ENCODE data around the gene FAM234A. TPM values are rescaled to one million over a fixed set of nuclear protein-coding genes. Genes with fewer than 3 reads are reported as not detected.

FAM234A gene
- total RNA-seq, 1 donor from 2014 or later, result 162 TPM

DNA sequence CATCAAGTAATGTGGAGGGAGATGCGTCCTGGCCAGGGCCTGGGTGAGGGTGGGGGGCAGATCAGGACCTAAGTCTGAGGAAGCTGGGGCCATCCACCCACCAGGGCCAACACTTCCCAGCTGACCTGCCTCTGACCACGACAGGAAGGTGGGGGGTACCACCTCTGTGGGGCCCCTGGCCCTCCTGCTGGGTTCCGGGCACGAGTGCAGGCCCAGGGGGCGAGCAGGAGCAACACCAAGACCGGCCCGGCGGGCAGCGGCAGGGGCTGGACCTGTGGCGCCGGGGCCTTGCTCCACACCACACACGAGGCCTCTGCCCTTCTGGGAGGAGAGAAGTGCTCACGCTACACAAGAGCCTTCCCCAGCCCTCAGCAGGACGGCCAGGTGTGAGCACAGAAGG is 61.7 kb downstream of the FAM234A start:
- DNase-seq (ENCODE audit: low read depth), result no peak

DNA sequence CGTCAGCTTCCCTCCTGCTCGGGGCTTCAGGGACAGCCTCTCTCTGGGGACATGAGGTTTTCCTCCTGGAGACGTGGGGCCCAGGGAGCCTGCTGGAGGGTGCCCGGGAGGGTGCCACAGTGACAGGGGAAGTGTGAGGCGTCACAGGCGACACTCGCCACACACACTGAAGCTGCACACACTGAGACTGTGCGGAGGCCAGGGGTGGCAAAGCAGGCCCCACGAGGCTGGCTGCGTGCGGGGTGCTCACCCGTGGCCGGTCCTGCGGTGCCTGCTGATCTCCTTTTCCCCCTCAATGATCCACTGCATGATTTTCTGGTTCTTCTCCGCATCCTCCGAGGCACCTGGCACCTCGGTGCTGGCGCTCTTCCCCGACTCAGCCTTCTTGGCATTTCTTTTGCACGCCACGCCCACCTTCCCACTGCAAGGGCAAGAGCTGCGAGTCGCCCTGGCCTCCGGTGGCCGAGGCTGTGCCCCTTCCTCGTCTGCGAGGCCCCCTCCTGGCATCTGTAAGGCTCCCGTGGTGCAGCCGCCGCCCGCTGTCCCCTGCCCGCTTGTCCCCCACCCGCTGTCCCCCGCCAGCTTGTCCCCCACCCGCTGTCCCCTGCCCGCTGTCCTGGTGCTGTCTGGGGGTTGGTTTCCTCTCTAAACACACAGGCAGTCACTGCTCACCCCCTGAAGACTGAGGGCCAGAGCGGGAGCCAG is 62.3 kb downstream of the FAM234A start:
- no peak for DNase-seq (ENCODE audit: low read depth)

DNA sequence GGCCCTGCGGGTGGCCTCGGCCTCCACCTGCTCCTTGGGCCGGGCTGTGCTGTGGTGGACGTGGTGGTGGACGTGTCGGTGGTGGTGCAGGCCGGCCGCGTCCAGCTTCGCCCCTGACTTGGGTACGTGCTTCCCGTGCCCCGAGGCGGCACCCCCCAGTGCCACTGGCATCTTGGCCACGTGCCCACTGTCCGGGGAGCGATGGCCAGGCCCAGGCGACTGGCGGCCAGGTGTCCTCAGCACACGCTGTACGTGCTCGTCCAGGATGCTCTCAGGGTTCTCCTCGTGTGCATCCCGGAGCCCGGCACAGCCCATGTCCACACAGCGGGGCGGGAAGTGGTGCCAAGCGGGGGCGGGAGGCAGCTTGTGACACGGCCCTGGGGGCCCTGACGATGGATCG is 63.2 kb downstream of the FAM234A start:
- no peak for DNase-seq (ENCODE audit: low read depth)

DNA sequence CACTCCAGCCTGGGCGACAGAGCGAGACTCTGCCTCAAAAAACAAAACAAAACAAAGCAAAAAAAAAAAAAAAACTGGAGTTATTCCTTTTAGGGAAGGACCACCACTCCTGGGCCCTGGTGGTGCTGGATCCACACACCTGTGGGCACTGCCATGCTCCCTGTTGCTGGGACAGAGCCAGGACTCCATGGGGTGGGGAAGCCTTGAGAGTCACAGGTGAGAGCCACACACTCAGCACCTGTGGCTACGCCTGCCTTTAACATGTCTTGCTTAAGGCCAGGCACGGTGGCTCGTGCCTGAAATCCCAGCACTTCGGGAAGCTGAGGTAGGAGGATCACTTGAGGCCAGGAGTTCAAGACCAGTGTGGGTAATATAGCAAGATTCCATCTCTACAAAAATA is 66.6 kb downstream of the FAM234A start:
- DNase-seq (ENCODE audit: low read depth), result no peak

DNA sequence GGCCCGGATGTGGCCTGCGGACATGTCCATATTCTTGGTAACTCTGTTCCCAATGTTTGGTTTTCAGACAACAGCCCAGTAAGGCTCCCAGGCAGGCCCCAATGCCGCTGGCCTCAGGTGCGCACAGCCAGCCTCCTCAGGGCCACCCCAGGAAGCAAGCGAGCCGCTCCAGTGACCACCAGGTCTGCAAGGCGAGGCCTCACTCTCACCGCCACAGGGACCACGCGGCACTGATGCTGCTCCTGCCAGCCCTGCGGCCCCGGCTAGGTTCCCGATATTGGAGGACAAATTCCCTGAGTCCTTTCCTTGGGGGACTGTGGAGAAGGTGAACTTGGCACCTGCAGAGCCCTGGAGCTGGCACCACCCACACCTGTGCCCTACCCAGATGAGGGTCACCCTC is 67.3 kb downstream of the FAM234A start:
- DNase-seq (ENCODE audit: low read depth), result no peak

DNA sequence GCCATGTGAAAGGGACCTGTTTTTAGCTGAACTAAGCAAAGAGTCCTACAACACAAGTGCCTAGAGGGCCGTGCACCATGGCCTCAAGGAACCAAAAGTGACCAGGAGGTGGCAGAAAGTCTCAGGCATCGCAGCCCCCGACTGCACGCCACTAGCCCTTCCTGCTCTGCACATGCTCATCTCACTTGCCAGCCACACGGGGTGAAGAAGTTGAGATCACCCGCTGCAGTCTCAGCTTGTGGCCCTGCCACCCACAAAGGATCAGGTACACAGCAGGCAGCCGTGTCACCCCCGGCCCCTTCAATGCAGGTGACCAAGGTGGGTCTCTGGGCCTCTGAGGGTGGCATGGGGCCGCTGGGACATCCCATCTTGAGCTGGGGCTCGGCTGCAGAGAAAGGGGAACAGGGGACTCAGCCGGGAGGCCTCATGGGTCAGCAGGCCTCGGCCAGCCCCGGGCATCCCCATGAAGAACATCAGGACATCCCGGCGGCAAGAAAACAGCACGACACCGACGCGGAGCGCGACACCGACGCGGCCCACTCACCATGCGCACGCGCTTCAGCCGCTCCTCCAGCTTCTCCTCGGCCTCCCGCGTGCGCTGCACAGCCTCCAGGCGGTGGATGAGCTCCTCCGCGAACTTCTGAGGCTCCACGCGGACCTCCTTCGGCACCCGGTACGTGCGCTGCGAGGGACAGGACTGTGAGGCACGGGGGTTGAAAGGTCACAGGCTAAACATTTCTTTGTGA is 69.3 kb downstream of the FAM234A start:
- DNase-seq (ENCODE audit: low read depth), result no peak

DNA sequence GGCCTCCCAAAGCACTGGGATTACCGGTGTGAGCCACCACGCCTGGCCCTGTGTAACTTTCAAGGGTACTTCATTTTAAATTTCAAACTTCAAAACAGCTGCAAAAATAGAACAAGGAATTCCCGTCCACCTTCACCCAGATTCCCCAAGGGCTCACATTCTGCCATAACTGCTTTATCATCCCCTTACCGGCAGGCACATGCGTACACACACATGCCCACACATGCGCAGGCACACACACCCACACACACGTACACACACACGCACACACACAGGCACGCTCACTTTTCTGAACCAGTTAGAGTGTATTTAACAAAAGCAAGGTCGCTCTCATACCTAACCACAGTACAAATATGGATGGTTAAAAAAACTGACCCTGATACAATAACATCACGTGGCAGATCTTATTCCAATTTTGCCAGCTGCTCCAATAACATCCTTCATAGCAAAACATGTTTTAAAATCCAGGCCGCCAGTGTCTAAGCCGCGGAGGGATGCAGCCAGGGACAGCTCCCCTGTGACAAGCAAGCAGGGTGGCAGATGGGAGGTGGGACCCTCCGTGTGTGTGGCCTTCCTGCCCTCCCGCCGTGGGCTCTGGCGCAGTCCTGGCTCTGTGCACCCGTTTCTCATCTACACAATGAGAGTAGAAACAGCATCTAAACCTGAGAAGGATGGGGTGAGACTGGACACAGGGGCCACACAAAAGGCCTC is 71.5 kb downstream of the FAM234A start:
- DNase-seq (ENCODE audit: low read depth), result no peak

DNA sequence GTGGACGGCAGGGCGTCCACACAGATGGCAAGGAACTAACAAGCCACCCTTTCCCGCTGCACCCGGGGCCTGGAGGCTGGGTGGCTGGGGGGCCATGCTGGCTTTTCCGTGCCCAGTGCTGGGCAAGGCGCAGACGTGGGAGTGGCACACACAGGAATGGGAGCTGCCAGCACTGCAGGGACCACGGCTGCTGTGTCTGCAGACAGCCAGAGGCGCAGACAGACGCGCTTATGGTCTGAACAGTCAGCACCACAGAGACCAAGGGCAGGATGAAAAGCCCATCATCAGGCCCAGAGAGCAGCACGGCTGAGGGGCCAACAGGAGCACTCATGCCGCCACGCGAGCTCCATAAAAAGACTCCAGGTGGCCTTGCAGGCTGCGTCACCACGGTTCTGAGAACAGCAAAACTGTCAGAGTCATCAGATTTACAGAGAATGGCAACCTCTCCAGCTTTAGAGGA is 72.3 kb downstream of the FAM234A start:
- DNase-seq (ENCODE audit: low read depth), result no peak

DNA sequence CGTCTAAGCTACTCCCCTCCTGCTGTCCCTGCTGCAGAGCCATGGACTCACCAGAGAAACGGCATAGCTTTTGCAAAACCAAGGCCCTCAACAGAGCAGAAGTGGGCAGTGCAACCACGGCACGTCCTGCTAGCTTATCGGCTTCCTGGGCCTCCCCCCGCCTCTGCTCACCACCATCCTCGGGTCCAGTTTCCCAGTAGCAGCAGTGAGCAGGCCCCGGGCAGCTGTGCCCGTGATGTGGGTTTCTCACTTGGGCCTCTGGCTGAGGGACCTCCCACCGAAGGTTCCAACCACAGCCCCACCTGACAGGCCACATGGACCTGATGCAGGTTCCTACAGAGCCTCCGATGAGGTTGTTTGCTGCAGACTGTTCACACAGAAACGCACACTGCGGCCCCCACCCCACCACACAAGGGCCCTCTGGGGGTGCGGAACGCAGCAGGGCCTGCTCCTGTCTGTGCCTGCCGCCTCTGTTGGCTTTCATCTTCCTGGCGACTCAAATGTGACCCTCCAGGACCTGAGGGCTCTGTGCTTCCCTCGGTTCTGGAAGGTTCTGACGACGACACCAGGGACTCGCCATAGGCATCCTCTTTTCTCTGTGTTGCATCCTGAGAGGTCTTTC is 73.2 kb downstream of the FAM234A start:
- DNase-seq (ENCODE audit: low read depth), result no peak

DNA sequence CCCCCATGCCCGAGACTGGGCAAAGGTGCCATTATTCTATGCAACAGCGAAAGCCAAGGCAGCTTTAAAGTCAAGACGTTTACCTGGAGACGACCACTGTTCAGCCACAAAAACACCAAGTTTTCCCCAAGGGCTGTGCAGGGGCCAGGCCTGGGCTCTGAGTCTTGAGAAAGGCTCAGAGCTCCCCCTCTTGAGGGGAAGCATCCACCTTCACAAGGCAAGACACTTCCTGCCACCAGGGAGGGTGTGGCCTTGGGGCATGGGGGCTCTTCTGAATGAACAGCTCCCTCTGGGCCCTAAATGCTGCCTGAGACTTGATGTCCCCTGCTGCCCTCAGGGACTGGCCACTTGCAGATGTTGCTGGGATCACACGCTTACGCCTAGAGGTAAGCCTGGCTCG is 74.9 kb downstream of the FAM234A start:
- no peak for DNase-seq (ENCODE audit: low read depth)

DNA sequence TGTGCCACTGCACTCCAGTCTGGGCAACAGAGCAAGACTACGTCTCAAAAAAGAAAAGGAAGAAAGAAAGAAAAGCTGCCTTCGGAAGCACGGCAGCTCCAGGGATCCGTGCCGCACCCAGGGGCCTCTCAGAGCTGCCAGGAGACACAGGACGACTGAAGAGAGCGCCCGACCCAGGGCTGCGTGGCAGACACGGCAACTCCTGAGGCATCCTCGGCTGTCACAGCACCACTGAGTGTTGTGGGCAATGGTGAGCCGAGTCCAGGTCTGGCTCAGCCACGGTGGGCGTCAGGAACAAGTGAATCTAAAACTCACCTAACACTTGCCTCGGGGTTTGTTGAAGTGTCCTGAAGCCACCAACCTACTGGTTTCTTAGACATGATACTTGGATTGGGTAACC is 77.1 kb downstream of the FAM234A start:
- no peak for DNase-seq (ENCODE audit: low read depth)

DNA sequence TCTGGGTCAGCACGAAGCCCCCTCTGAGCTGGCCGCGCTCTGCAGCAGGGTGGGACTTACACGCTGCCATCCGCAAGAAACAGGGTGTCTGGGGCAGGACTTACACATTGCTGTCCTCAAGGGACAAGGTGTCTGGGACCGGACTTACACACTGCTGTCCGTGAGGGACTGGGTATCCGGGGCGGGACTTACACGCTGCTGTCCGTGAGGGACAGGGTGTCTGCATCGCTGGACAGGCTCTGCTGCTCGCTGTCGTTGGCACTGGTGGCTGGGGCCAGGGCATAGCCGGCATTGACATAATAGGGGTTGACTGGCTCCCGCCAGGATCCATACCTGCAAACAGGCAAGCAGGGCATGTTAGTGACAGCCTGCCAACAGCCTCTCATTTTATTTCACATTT is 79.7 kb downstream of the FAM234A start:
- no peak for DNase-seq (ENCODE audit: low read depth)

DNA sequence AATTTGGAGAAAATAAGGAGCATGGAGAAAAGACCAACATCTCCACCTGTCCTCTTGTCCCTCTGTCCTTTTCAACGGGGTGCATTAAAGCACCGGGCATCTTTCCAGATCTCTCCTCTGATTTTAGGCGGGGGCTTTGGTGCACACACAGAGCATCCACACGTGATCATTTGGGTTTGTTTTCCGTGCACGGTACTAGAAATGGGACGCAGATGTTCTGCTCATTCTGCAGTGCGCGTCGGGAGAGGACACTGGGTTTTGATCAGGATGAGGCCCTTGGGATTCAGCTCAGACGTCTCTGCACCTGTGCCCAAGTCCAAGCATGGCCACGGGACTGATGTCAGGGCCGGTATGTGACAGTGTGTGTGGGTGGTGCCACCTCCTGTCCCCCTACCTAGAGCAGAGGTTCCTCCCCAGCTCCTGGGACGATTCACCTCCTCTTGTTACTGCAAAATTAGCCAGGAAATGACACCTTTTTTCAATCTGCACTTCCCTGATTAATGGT is 80.2 kb downstream of the FAM234A start:
- no peak for DNase-seq (ENCODE audit: low read depth)

Other genes with a start within 250 kb of the FAM234A start
- gene POLR3K, start 181.2 kb upstream of the FAM234A start, total RNA-seq, result 3.3 and 3.8 TPM in 2 replicates
- gene SNRNP25, start 181.0 kb upstream of the FAM234A start, total RNA-seq, result 16.9 and 24.1 TPM in 2 replicates
- 92.1 and 103 TPM in 2 replicates for gene RHBDF1, start 162.2 kb upstream of the FAM234A start, total RNA-seq
- 162 and 168 TPM in 2 replicates for gene MPG, start 156.6 kb upstream of the FAM234A start, total RNA-seq
- gene NPRL3, start 96.1 kb upstream of the FAM234A start, total RNA-seq, result 10.4 and 11.2 TPM in 2 replicates
- not detected in 2 replicates for gene HBZ, start 82.2 kb upstream of the FAM234A start, total RNA-seq
- not detected in 2 replicates for gene HBM, start 68.8 kb upstream of the FAM234A start, total RNA-seq
- gene HBA2, start 61.9 kb upstream of the FAM234A start, total RNA-seq, result not detected in 2 replicates
- gene HBA1, start 58.1 kb upstream of the FAM234A start, total RNA-seq, result 0.83 TPM in 1 of 2 replicates, not detected in the other
- gene HBQ1, start 54.4 kb upstream of the FAM234A start, total RNA-seq, result not detected in 2 replicates
- gene LUC7L, start 5.4 kb upstream of the FAM234A start, total RNA-seq, result 105 and 106 TPM in 2 replicates
- gene RGS11, start 41.1 kb downstream of the FAM234A start, total RNA-seq, result 2.3 and 4.0 TPM in 2 replicates
- 0.48 TPM in 1 of 2 replicates, not detected in the other for gene ARHGDIG, start 45.8 kb downstream of the FAM234A start, total RNA-seq
- 0.31 and 0.78 TPM in 2 replicates for gene PDIA2, start 48.3 kb downstream of the FAM234A start, total RNA-seq
- gene AXIN1, start 117.9 kb downstream of the FAM234A start, total RNA-seq, result 18.5 and 26.1 TPM in 2 replicates
- gene MRPL28, start 135.7 kb downstream of the FAM234A start, total RNA-seq, result 103 and 112 TPM in 2 replicates
- gene PGAP6, start 147.2 kb downstream of the FAM234A start, total RNA-seq, result 48.1 and 53.4 TPM in 2 replicates
- gene NME4, start 162.4 kb downstream of the FAM234A start, total RNA-seq, result 50.3 and 59.1 TPM in 2 replicates
- gene DECR2, start 167.1 kb downstream of the FAM234A start, total RNA-seq, result 27.1 and 28.6 TPM in 2 replicates
- gene RAB11FIP3, start 190.8 kb downstream of the FAM234A start, total RNA-seq, result 114 and 126 TPM in 2 replicates